HG02798 (cell line): ENCODE measurements around the gene LSMEM2.
A peak's percentile ranks its signal among the peaks of the same experiment; 100 is the strongest.

ENCODE experiments used
- ATAC-seq: cut with Tn5 transposase; IDR thresholded peaks from one replicate; pipeline ENCODE4 v1.9.1; 2021; ENCODE audit warnings: mild to moderate bottlenecking; ENCODE audit not compliant: unreplicated experiment, poor library complexity

The LSMEM2 gene

DNA sequence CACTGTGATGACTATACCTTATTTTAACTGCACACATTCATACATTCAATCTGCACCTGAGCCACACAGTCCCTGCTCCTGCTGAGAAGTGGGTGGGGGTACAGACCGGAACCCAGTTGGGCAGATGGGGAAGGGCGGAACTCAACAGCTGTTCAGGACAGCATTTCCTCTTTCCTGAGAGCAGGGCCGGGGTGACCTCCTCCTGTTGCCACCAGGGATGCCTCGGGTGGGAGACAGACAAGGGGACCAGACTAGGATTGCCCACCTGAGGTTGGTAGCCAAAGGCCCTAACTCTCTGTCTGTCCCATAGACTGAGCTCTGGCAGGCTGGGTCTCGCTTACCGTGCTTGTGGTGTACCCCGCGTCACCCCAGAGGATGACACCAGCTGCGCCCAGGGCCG lies 39.7 kb downstream of the LSMEM2 start:
- no peak for ATAC-seq

DNA sequence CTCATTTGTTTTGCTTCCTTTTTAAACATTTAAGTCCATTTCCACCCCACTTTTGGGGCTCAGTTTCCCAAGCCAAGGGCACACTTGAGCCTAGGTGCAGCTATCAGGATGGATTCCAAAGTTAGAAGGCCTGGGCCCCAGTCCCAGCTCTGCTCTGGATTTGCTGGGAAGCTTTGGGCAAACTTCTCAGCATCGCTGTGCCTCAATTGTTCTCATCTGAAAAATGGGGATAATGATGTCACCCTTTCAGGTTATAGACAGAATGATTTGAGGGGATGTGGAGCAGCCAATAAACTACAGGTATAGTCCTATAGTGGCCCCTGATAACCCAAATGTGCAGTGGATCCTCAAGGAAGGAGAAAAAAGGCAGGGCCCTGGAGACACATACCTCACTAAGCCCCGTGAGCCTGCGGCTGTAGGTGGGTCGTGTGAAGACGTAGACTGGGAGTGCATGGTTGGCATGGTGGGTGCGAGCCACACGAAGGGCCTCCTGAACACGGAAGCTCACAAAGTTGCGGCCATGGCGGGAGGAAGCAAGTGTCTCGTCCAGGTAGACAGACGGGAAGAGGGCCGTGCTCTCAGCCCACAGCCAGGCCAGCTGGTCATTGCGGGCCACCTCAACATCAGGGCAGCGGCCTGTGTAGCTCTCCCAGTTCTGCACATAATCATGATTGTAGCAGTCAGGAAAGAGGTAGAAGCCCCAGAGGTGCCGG lies 40.5 kb downstream of the LSMEM2 start:
- ATAC-seq = no peak

DNA sequence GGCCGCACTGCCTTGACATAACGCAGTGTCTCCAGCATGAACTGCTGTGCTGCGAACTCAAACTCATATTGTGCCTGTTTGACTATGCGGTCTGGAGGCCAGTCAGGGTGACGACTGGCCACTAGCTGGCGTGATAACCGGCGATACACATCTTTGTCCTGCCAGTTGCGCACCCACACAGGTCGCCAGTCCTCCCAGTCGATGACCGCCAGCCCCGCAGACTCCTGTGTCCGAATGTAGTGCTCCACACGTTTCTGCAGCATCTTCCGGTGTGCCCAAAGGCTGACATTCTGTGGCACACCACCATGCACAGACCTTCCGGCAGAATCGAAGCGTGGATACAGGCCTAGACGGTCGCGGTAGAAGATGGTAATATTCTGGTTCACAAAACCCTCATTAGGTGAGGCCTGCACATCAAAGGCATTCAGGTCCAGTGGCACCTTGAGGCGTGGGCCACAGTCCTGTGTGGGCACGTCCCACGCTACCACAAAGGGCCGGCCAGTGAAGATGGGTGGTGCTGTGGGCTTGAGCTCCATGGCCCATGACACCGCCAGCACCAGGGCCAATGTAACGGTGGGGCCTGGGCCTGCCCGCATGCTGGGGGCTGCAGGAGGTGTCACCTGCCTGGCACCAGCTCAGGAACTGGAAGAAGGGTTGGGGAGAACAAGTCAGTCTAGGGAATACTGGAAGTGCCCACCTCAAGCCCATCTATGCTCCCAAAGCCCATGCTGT lies 41.2 kb downstream of the LSMEM2 start:
- no peak for ATAC-seq

GRCh38 chr3:50320853-50321335 lies 42.0 kb downstream of the LSMEM2 start:
- peak; percentile 62 for ATAC-seq

DNA sequence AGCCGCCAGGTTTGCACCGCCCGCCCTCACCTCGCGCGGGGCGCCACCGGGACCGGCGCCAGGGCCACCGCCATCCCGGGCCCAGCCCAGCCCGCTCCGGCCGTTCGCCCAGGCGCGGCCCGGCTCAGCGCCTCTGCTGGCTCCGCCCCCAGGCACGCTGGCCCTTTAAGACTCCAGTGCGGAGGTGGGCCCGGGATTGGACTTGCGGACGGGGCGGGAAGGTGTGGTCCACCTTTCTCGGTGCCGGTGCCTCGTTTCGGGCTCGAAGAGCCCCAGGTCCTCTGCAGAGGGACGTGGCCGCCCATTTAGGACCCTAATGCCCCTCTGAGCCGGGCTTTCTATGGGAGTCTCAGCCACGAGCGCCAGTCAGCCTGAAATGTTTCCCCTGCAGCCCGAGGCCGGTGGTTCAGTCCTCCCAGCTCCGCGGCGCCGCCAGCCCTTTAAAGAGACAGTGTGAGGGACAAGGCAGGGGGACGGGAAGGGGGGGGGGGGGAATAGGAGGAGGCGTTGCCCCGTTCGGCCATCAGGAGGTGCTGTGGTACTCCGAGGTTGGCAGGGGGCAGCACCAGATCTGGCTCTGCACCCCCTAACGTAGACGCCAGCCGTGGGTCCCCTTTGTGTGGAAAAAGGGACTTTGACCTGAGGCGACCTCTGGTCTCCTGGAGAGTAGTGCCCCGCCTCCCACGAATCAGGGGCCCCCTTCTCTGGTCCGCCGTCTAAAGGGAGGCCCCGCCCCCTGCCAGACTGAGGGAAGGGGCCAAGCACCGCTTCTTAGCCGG lies 42.6 kb downstream of the LSMEM2 start:
- ATAC-seq = peak; percentile 83

DNA sequence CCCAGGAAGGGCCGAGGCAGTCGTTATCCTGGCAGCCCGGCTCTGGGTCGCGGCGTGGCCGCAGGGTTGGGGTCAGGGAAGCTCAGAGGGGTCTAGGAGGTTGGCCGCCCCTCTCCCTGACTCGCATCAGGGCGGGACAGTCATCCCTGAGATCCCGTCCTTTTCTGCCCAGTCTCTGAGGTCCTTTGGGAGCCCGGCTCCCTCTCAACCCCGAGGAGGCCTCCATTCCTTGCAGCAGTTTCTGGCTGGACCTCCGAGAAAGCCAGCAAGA lies 43.2 kb downstream of the LSMEM2 start:
- no peak for ATAC-seq

DNA sequence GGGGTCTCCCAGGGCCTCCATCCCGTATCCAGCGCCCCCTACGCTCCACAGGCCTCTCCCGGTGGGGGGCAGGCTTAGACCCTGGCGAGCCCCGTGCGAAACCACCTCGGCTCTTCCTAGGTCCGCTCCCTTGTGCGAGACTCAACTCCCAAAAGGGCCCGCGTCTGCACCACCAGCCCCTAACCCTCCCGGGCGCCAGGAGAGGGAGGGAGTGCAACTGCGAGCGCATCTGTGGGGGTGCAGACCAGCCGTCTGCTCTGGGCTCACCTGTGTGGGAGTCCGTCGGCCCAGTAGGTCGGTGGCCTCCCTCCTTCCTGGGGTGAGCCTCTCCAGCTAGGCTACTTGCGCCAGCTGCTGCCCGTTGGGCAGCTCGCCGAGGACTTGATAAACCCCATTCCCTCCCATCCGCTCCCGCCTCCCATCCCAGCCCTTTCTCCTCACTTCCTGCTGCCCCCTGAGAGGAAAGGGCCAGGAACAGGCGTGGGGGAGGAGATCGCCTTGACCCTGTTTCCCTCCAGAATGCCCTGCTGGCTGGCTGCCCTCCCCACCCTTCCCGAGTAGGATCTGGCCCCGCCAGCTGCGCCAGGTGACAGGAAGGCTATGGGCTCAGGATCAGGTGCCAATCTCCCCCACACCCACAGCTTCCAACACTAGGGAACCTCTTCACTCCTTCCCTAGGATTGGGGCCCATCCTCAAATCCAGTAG lies 43.7 kb downstream of the LSMEM2 start, which contains the start of gene HYAL2:
Gene HYAL2 (minus strand): TSS at position 360 of the 706 bp plus-strand sequence. CDS start 2,256 bp downstream, outside the sequence.
- ATAC-seq = no peak

- no peak for ATAC-seq
Measured at GRCh38 chr3:50323092-50323600, 44.3 kb downstream of the LSMEM2 start.

- no peak for ATAC-seq
Measured at GRCh38 chr3:50323614-50324199, 44.8 kb downstream of the LSMEM2 start.

- ATAC-seq = no peak
Measured at GRCh38 chr3:50324351-50325112, 45.6 kb downstream of the LSMEM2 start.

GRCh38 chr3:50325113-50325480 lies 46.2 kb downstream of the LSMEM2 start:
- ATAC-seq = no peak

- ATAC-seq = no peak
Measured at GRCh38 chr3:50325497-50326181, 46.8 kb downstream of the LSMEM2 start.

DNA sequence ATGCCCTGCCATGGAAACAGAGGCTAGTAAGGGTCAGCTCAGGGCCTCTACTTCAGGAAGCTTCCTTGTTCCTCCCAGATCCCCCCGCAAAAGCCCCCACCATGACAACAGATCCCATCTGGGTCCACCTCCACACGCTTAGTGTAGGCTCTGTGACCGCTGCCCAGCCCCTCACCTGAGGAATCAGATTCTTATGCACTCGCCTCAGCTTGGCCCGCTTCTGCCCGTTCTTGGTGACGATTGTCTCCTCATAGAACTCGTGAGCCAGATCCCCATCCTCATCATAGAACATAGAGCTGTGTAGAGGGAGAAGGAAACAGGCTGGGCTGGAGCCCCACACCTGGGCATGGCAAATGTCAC lies 47.3 kb downstream of the LSMEM2 start:
- ATAC-seq = no peak

DNA sequence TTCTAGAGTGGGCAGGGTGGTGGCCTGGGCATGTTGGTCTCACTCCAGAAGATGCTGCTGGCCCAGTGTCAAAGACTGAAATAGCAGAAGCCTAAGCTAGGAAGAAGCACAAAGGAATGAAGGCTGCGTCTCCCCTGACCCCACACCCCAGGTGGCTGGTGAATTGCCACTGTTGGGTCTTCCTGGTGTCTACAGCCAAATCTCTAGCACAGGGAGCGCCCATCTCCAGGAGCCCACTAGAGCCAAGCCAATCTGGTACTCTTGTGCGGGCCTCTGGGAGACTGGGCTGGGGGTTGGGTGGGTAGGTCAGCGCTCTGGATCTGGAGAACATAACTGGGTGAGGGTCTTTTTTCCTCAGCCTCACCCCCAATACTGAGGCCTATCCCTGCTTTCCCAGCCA lies 48.2 kb downstream of the LSMEM2 start:
- no peak for ATAC-seq

- ATAC-seq = peak; percentile 92
Measured at GRCh38 chr3:50327943-50328691, 49.2 kb downstream of the LSMEM2 start, which contains the start of gene TUSC2. TUSC2 (minus strand) TSS chr3:50328223; CDS start chr3:50328099, 124 bp downstream.

DNA sequence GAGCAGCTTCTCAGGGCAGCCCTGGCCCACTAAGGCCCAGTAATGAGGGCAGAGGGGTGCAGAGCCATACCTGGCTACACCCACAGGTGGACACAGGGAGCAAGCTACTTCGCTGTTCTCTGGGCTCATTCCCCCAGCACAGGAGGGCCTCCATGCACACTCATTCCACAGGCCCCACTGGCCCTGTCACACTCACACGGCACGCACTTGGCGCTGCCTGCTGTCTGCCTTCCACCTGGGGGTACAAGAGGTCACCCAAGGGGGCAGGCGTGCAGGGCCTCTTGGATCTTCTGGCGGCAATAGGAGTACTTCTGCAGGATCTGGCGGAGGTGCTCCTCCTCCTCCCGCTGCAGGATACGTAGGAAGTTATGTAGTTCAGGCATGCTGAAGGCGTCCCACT lies 51.4 kb downstream of the LSMEM2 start:
- ATAC-seq = no peak

GRCh38 chr3:50331364-50331907 lies 52.5 kb downstream of the LSMEM2 start:
- ATAC-seq = no peak
